Heart right ventricle (tissue), 16 donors: ENCODE measurements around the gene HOXA13. TPM values are rescaled to one million over a fixed set of nuclear protein-coding genes. Genes with fewer than 3 reads are reported as not detected.

Source experiments
- ATAC-seq, 8 donors: fragments of 200-7000 bp; cut with Tn5 transposase; one replicate each; pipeline ENCODE4 v1.9.1; 2020; ENCODE audit warnings: mild to moderate bottlenecking in 8 of 8, moderate library complexity in 8 of 8, moderate number of reproducible peaks in 1 of 8
- DNase-seq, 2 donors: peaks; one replicate each; pipeline ENCODE4 v3.0.0-alpha.2; 2020
- H3K27ac ChIP-seq, 10 donors: fragments of 200-600 bp; sonication (generic) in 2 of 10; one replicate each; pipeline versions ENCODE4 v1.5.0 to v1.8.0; 2020 to 2022; ENCODE audit warnings: mild to moderate bottlenecking in 3 of 10
- H3K27me3 ChIP-seq, 7 donors: fragments of 200-600 bp; one replicate each; pipeline ENCODE4 v1.8.0; 2021 to 2022; ENCODE audit warnings: mild to moderate bottlenecking in 2 of 7
- H3K36me3 ChIP-seq, 9 donors: fragments of 200-600 bp; sonication (generic) in 1 of 9; one replicate each; pipeline versions ENCODE4 v1.5.0 to v1.8.0; 2020 to 2022; ENCODE audit warnings: mild to moderate bottlenecking in 2 of 9
- H3K4me1 ChIP-seq, 9 donors: fragments of 200-600 bp; sonication (generic) in 1 of 9; one replicate each; pipeline versions ENCODE4 v1.5.0 to v1.8.0; 2020 to 2022; ENCODE audit warnings: mild to moderate bottlenecking in 4 of 9
- H3K4me3 ChIP-seq, 10 donors: fragments of 200-600 bp; sonication (generic) in 2 of 10; one replicate each; pipeline versions ENCODE4 v1.5.0 to v1.8.0; 2020 to 2022; ENCODE audit warnings: mild to moderate bottlenecking in 7 of 10, moderate library complexity in 2 of 10
- H3K9me3 ChIP-seq, 11 donors: fragments of 200-600 bp in 10 of 11; sonication (generic) in 2 of 11; one replicate each; pipeline versions ENCODE4 v1.5.0 to v1.8.0; 2013 to 2022; ENCODE audit warnings: mild to moderate bottlenecking in 2 of 11, control low read depth in 1 of 11, moderate library complexity in 1 of 11
- WGBS, 2 donors: extraction: QIAGEN DNeasy Blood & Tissue Kit; methylation state at CpG; one replicate each; pipeline ENCODE4 v1.1.7; 2013; ENCODE audit warnings: inconsistent platforms in 1 of 2; 5-methylcytosine and 5-hydroxymethylcytosine counted together
- intact Hi-C, 10 donors: fragments of 100-400 bp; cut with DNase I; formaldehyde crosslinking; loops; one replicate each; pipeline versions ENCODE4 v1.11.1 to v1.14.2; 2022
- microRNA-seq, 2 donors: library from miRNA; unstranded; fragments of <30 nt; microRNA quantifications; one replicate each; pipeline ENCODE4 v1.2.0, GENCODE V29; 2021
- polyA plus RNA-seq, 2 donors: library from polyadenylated mRNA; stranded (reverse); fragments of 200-250 nt; gene quantifications; one replicate each; pipeline ENCODE4 v1.2.3, GENCODE V29; 2013
- total RNA-seq, 10 donors: library from RNA; stranded (reverse); fragmentation: NEBNext Ultra II Directional in 3 of 10; extraction: Animal tissue kit (Norgen Biotek cat#: 25700) in 3 of 10; gene quantifications; one replicate each; pipeline versions ENCODE4 v1.2.1 to v1.2.4, GENCODE V29; 2021 to 2023
- TF ChIP-seq, protein P1 (sequence below), 9 donors: fragments of 200-600 bp; sonication (generic) in 2 of 9; IDR thresholded peaks; one replicate each; pipeline versions ENCODE4 v1.5.0 to v1.8.0; 2021 to 2022; ENCODE audit warnings: antibody characterized with exemption in 9 of 9, mild to moderate bottlenecking in 5 of 9, moderate library complexity in 1 of 9
- donor health status: Arrhythmogenic right ventricular cardiomyopathy.
- donor health status: ischemic (EF 13 %, LVEDD 7.1; RV severe dilation, severe dysfunction).
- donor health status: healthy with polysubstance abuse.
- donor health status: DM: no; HTN: yes; CAD: no.
- donor health status: DM: no; HTN: no; CAD: no.
- donor health status: ischemic (EF 25% LVEDD 6.9; RV normal size, moderate dysfunction).
- donor health status: ischemic (EF 25% LVEDD 5.7; RV mildly dilated, moderate dysfunction).
- donor health status: healthy.
- donor health status: DM: yes; HTN: yes; CAD: no.
- donor health status: Ischemic cardiomyopathy.
- donor health status: ischemic (EF 35%, LVEDD 5.7; RV mildly dilated, moderate dysfunction).
- donor health status: nonischemic (EF 11% LVEDD 7.7; RV severe dilation, severe dysfunction).
- donor health status: DM: yes; HTN: yes; CAD: no.
- donor health status: PGD.
- donor health status: ischemic (EF 29% LVEDD 5.4; RV normal size, mild dysfunction).
- donor health status: nonischemic (EF 23%, LVEDD 6.1; RV moderate dilation, normal function).

Gene HOXA13
- total and polyA plus RNA-seq, 12 donors, result not detected

DNA sequence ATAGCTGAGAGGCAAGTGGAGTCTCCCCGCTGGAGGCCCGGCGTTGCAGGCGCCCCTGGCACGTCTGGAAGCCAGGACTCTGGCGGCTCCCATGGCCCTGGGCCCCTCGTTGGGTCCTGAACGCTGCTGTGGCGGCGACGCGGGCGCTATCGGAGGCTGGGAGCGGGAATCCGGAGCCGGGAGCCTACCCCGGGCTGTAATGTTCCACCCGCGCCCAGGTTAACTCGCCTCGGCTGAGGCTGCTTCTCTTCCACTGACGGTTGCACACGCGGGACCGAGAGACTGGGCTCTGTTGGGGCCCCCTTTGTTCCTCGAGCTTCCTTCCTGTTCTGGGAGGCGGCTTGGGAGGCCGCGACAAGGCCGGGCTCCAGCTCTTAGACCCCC, 55.1 kb downstream of the HOXA13 start:
- no peak overlapping the region for H3K27ac ChIP-seq
- DNase-seq (no peak), ATAC-seq (no peak)

More for the DNA sequence above, 55.1 kb downstream of the HOXA13 start:
- 7 to 17% methylated on average over 31 of the region's 31 CpGs for WGBS, 2 donors
- no peaks in the 10 kb centered on the region for H3K36me3 ChIP-seq
- H3K4me1 ChIP-seq, result peaks cover 0 to 62% (median 34%) of the 10 kb centered on the region in 9 donors
- intact Hi-C loops, result no loop called here
- TF ChIP-seq, protein P1, sequence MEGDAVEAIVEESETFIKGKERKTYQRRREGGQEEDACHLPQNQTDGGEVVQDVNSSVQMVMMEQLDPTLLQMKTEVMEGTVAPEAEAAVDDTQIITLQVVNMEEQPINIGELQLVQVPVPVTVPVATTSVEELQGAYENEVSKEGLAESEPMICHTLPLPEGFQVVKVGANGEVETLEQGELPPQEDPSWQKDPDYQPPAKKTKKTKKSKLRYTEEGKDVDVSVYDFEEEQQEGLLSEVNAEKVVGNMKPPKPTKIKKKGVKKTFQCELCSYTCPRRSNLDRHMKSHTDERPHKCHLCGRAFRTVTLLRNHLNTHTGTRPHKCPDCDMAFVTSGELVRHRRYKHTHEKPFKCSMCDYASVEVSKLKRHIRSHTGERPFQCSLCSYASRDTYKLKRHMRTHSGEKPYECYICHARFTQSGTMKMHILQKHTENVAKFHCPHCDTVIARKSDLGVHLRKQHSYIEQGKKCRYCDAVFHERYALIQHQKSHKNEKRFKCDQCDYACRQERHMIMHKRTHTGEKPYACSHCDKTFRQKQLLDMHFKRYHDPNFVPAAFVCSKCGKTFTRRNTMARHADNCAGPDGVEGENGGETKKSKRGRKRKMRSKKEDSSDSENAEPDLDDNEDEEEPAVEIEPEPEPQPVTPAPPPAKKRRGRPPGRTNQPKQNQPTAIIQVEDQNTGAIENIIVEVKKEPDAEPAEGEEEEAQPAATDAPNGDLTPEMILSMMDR (IDR thresholded peaks at IDR 0.05), result no peak
- H3K27me3 ChIP-seq, result peaks cover 69 to 100% (median 100%) of the 10 kb centered on the region in 7 donors
- H3K4me3 ChIP-seq, result no peak overlapping the region
- H3K9me3 ChIP-seq, result no peaks in the 10 kb centered on the region

Small RNAs within 50 kb of the gene (microRNA-seq; reads per million reads assigned to microRNA genes)
- gene MIR196B, result 4.8 to 8.2 reads per million in 2 donors

Other genes starting within 250 kb of the HOXA13 start
- gene HOXA1, start 104.1 kb downstream of the HOXA13 start, total RNA-seq, result under 1 TPM in 2 of 10 donors, not detected in 8; 0.15 to 0.37 TPM
- under 1 TPM in 1 of 2 donors, not detected in 1; 0.07 TPM for gene HOXA1, start 104.1 kb downstream of the HOXA13 start, polyA plus RNA-seq
- under 1 TPM in 2 of 10 donors, not detected in 8; 0.15 to 0.23 TPM for gene HOXA2, start 97.4 kb downstream of the HOXA13 start, total RNA-seq
- under 1 TPM; 0.10 to 0.22 TPM for gene HOXA2, start 97.4 kb downstream of the HOXA13 start, polyA plus RNA-seq
- gene HOXA4, start 69.3 kb downstream of the HOXA13 start, total RNA-seq, result 1 to 10 TPM in 1 of 10 donors, under 1 TPM in 5, not detected in 4; 0.20 to 1.1 (median 0.48) TPM
- gene HOXA4, start 69.3 kb downstream of the HOXA13 start, polyA plus RNA-seq, result 1 to 10 TPM in 1 of 2 donors, under 1 TPM in 1; 0.59 to 1.2 TPM
- gene HOXA5, start 56.4 kb downstream of the HOXA13 start, total RNA-seq, result under 1 TPM in 3 of 10 donors, not detected in 7; 0.21 to 0.95 (median 0.28) TPM
- gene HOXA5, start 56.4 kb downstream of the HOXA13 start, polyA plus RNA-seq, result under 1 TPM in 1 of 2 donors, not detected in 1; 0.09 TPM
- not detected for gene HOXA6, start 52.3 kb downstream of the HOXA13 start, total RNA-seq
- not detected for gene HOXA6, start 52.3 kb downstream of the HOXA13 start, polyA plus RNA-seq
- 1 to 10 TPM in 1 of 10 donors, under 1 TPM in 7, not detected in 2; 0.11 to 1.5 (median 0.22) TPM for gene HOXA3, start 47.5 kb downstream of the HOXA13 start, total RNA-seq
- gene HOXA3, start 47.5 kb downstream of the HOXA13 start, polyA plus RNA-seq, result under 1 TPM; 0.35 to 0.37 TPM
- gene HOXA7, start 43.4 kb downstream of the HOXA13 start, total RNA-seq, result not detected
- gene HOXA7, start 43.4 kb downstream of the HOXA13 start, polyA plus RNA-seq, result under 1 TPM in 1 of 2 donors, not detected in 1; 0.04 TPM
- gene HOXA9, start 34.6 kb downstream of the HOXA13 start, total RNA-seq, result not detected
- not detected for gene HOXA9, start 34.6 kb downstream of the HOXA13 start, polyA plus RNA-seq
- under 1 TPM in 1 of 10 donors, not detected in 9; 0.19 TPM for gene HOXA10, start 25.8 kb downstream of the HOXA13 start, total RNA-seq
- under 1 TPM in 1 of 2 donors, not detected in 1; 0.03 TPM for gene HOXA10, start 25.8 kb downstream of the HOXA13 start, polyA plus RNA-seq
- gene HOXA11, start 14.9 kb downstream of the HOXA13 start, total RNA-seq, result not detected
- not detected for gene HOXA11, start 14.9 kb downstream of the HOXA13 start, polyA plus RNA-seq
- not detected for gene EVX1, start 42.7 kb upstream of the HOXA13 start, total RNA-seq
- gene EVX1, start 42.7 kb upstream of the HOXA13 start, polyA plus RNA-seq, result not detected